ENCODE measurements around the gene TMPRSS3.
A peak's percentile ranks its signal among the peaks of the same experiment; 100 is the strongest.

The TMPRSS3 gene

GRCh38 chr21:42395905-42396651, at the start of gene TMPRSS3:
TSS of gene TMPRSS3 (minus strand) at chr21:42396052. CDS start at chr21:42395417, 635 bp downstream.
- no peak within 1 kb of the TSS for H3K27ac Mint-ChIP-seq
- H3K4me1 Mint-ChIP-seq: peaks cover 65% of the 10 kb centered on the region
- H3K27me3 Mint-ChIP-seq: no peaks in the 10 kb centered on the region
- no peaks in the 10 kb centered on the region for H3K9me3 Mint-ChIP-seq
- no peaks in the 10 kb centered on the region for H3K36me3 Mint-ChIP-seq
- no peak within 1 kb of the TSS for H3K4me3 Mint-ChIP-seq

- H3K4me1 Mint-ChIP-seq: peaks cover 44% of the 10 kb centered on the region
- no peak overlapping the region for H3K27ac Mint-ChIP-seq
- no peaks in the 10 kb centered on the region for H3K9me3 Mint-ChIP-seq
- peaks cover 24% of the 10 kb centered on the region for H3K36me3 Mint-ChIP-seq
- no peak overlapping the region for H3K4me3 Mint-ChIP-seq
- no peaks in the 10 kb centered on the region for H3K27me3 Mint-ChIP-seq
These were observed 49.5 kb upstream of the TMPRSS3 start for GRCh38 chr21:42445311-42445710.

GRCh38 chr21:42444745-42445059, 48.9 kb upstream of the TMPRSS3 start:
- peaks cover 24% of the 10 kb centered on the region for H3K36me3 Mint-ChIP-seq
- peaks cover 43% of the 10 kb centered on the region for H3K4me1 Mint-ChIP-seq
- H3K4me3 Mint-ChIP-seq: no peak overlapping the region
- no peaks in the 10 kb centered on the region for H3K27me3 Mint-ChIP-seq
- H3K27ac Mint-ChIP-seq: no peak overlapping the region
- no peaks in the 10 kb centered on the region for H3K9me3 Mint-ChIP-seq

GRCh38 chr21:42443876-42444744, 48.3 kb upstream of the TMPRSS3 start:
- Mint-ChIP-seq H3K36me3 (peaks cover 25% of the 10 kb centered on the region), H3K27ac (peak overlapping the region; percentile 81), H3K4me1 (peaks cover 44% of the 10 kb centered on the region)

GRCh38 chr21:42443181-42443785, 47.4 kb upstream of the TMPRSS3 start:
- Mint-ChIP-seq H3K36me3 (peaks cover 29% of the 10 kb centered on the region), H3K4me3 (no peak overlapping the region), H3K27ac (peak overlapping the region; percentile 81), H3K27me3 (no peaks in the 10 kb centered on the region), H3K9me3 (no peaks in the 10 kb centered on the region), H3K4me1 (peaks cover 46% of the 10 kb centered on the region)

More at GRCh38 chr21:42443876-42444744, 48.3 kb upstream of the TMPRSS3 start:
- H3K27me3 Mint-ChIP-seq: no peaks in the 10 kb centered on the region
- H3K9me3 Mint-ChIP-seq: no peaks in the 10 kb centered on the region
- H3K4me3 Mint-ChIP-seq: no peak overlapping the region

GRCh38 chr21:42441963-42442362, 46.1 kb upstream of the TMPRSS3 start:
- no peaks in the 10 kb centered on the region for H3K27me3 Mint-ChIP-seq
- H3K27ac Mint-ChIP-seq: peak overlapping the region; percentile 60
- no peak overlapping the region for H3K4me3 Mint-ChIP-seq
- peaks cover 33% of the 10 kb centered on the region for H3K36me3 Mint-ChIP-seq
- no peaks in the 10 kb centered on the region for H3K9me3 Mint-ChIP-seq
- H3K4me1 Mint-ChIP-seq: peaks cover 46% of the 10 kb centered on the region

- no peaks in the 10 kb centered on the region for H3K27me3 Mint-ChIP-seq
- peak overlapping the region; percentile 19 for H3K27ac Mint-ChIP-seq
- peaks cover 50% of the 10 kb centered on the region for H3K4me1 Mint-ChIP-seq
- peaks cover 34% of the 10 kb centered on the region for H3K36me3 Mint-ChIP-seq
- no peaks in the 10 kb centered on the region for H3K9me3 Mint-ChIP-seq
- no peak overlapping the region for H3K4me3 Mint-ChIP-seq
These were observed 44.4 kb upstream of the TMPRSS3 start for GRCh38 chr21:42440187-42440792.

GRCh38 chr21:42439284-42440186, 43.7 kb upstream of the TMPRSS3 start:
- H3K4me3 Mint-ChIP-seq: no peak overlapping the region
- no peaks in the 10 kb centered on the region for H3K9me3 Mint-ChIP-seq
- no peaks in the 10 kb centered on the region for H3K27me3 Mint-ChIP-seq
- peaks cover 38% of the 10 kb centered on the region for H3K36me3 Mint-ChIP-seq
- H3K27ac Mint-ChIP-seq: peak overlapping the region; percentile 69
- peaks cover 58% of the 10 kb centered on the region for H3K4me1 Mint-ChIP-seq

GRCh38 chr21:42438316-42439205, 42.7 kb upstream of the TMPRSS3 start:
- Mint-ChIP-seq H3K27me3 (no peaks in the 10 kb centered on the region), H3K9me3 (no peaks in the 10 kb centered on the region), H3K27ac (peak overlapping the region; percentile 77), H3K4me1 (peaks cover 62% of the 10 kb centered on the region), H3K4me3 (no peak overlapping the region), H3K36me3 (peaks cover 41% of the 10 kb centered on the region)

GRCh38 chr21:42437786-42438185, 41.9 kb upstream of the TMPRSS3 start:
- H3K4me1 Mint-ChIP-seq: peaks cover 69% of the 10 kb centered on the region
- H3K36me3 Mint-ChIP-seq: peaks cover 47% of the 10 kb centered on the region
- H3K27ac Mint-ChIP-seq: peak overlapping the region; percentile 70

GRCh38 chr21:42436914-42437313, 41.1 kb upstream of the TMPRSS3 start:
- peaks cover 73% of the 10 kb centered on the region for H3K4me1 Mint-ChIP-seq
- H3K27me3 Mint-ChIP-seq: no peaks in the 10 kb centered on the region
- no peak overlapping the region for H3K4me3 Mint-ChIP-seq
- no peaks in the 10 kb centered on the region for H3K9me3 Mint-ChIP-seq
- H3K36me3 Mint-ChIP-seq: peaks cover 51% of the 10 kb centered on the region
- no peak overlapping the region for H3K27ac Mint-ChIP-seq

More at GRCh38 chr21:42437786-42438185, 41.9 kb upstream of the TMPRSS3 start:
- Mint-ChIP-seq H3K27me3 (no peaks in the 10 kb centered on the region), H3K4me3 (no peak overlapping the region), H3K9me3 (no peaks in the 10 kb centered on the region)

- H3K9me3 Mint-ChIP-seq: no peaks in the 10 kb centered on the region
- no peak overlapping the region for H3K4me3 Mint-ChIP-seq
- no peak overlapping the region for H3K27ac Mint-ChIP-seq
- H3K36me3 Mint-ChIP-seq: peaks cover 48% of the 10 kb centered on the region
- peaks cover 70% of the 10 kb centered on the region for H3K4me1 Mint-ChIP-seq
- H3K27me3 Mint-ChIP-seq: no peaks in the 10 kb centered on the region
These were observed 40.0 kb upstream of the TMPRSS3 start for GRCh38 chr21:42435833-42436232.

- H3K9me3 Mint-ChIP-seq: no peaks in the 10 kb centered on the region
- no peaks in the 10 kb centered on the region for H3K27me3 Mint-ChIP-seq
- peak overlapping the region; percentile 47 for H3K27ac Mint-ChIP-seq
- peaks cover 43% of the 10 kb centered on the region for H3K36me3 Mint-ChIP-seq
- H3K4me3 Mint-ChIP-seq: no peak overlapping the region
- H3K4me1 Mint-ChIP-seq: peaks cover 65% of the 10 kb centered on the region
These were observed 39.5 kb upstream of the TMPRSS3 start for GRCh38 chr21:42435401-42435800.

- peaks cover 61% of the 10 kb centered on the region for H3K4me1 Mint-ChIP-seq
- H3K4me3 Mint-ChIP-seq: no peak overlapping the region
- peaks cover 43% of the 10 kb centered on the region for H3K36me3 Mint-ChIP-seq
- H3K27me3 Mint-ChIP-seq: no peaks in the 10 kb centered on the region
- H3K9me3 Mint-ChIP-seq: no peaks in the 10 kb centered on the region
- peak overlapping the region; percentile 49 for H3K27ac Mint-ChIP-seq
These were observed 39.0 kb upstream of the TMPRSS3 start for GRCh38 chr21:42434884-42435283.
